Measurements from ENCODE around the gene CPLX1.

The CPLX1 gene

DNA sequence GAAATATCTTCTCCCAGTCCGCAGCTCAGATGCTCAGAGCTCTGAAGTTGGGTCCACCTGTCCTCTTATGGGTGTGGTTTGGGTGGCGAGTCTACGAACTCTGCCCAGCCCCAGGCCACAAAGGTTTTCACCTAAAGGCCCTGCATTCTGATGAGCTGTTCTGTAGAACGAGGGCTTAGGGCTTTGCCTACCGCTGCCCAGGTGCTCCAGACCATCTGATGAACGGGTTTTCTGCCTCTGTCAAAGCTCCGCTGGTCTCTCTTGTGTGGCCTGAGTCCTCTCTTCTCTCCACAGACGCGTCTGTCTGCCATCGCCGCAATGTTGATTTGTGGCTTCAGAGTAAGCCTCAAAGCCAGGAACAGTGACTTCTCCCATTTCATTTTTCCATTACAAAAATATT lies 28.4 kb upstream of the CPLX1 start:
- DNase-seq: no peak

DNA sequence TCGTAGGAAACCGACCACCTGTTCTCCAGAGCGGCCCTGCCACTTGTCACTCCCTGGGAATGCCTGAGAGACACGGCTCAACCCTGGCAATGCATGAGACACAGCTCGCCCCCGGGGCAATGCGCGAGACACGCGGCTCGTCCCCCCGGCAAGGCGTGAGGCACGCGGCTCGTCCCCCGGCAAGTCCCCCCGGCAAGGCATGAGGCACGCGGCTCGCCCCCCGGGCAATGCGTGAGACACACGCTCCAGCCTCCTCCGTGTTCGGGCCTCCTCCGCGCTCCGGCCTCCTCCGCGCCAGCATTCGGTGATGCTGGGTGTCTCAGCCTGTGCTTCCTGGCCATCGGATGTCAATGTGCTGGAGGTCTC lies 27.5 kb upstream of the CPLX1 start:
- no peak for DNase-seq

DNA sequence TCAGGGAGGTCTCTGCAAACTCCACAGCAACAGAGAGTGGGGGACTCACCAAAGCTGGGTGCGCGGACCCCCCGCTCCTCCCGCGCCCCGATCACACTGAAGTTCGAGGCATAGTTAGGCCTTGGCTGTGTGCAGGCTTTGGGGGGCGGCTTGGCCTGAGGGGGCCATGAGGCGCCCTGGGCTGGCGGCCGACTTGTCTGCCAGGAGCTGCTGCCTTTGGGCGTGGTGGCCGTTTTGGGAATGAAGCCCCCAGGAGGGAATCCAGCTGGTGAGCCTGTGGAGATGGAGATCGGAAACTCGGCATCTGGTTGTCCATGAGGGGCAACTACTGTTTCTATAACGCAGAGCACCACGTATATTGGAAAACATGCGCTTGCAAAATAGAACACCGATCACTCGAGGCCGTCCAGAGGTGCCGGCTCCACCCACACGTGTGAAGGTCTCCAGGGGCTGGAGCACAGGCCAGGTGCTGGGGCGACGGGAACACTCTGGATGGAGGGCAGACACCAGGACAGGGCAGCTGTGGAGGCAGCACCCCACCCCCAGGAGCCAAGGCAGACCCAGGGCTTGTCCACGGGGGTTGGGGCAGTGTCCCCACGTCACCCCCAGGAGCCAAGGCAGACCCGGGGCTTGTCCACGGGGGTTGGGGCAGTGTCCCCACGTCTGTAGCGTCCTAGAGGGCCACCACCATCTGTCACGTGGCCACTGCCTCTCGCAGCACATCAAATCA lies 25.9 kb upstream of the CPLX1 start:
- DNase-seq: no peak

DNA sequence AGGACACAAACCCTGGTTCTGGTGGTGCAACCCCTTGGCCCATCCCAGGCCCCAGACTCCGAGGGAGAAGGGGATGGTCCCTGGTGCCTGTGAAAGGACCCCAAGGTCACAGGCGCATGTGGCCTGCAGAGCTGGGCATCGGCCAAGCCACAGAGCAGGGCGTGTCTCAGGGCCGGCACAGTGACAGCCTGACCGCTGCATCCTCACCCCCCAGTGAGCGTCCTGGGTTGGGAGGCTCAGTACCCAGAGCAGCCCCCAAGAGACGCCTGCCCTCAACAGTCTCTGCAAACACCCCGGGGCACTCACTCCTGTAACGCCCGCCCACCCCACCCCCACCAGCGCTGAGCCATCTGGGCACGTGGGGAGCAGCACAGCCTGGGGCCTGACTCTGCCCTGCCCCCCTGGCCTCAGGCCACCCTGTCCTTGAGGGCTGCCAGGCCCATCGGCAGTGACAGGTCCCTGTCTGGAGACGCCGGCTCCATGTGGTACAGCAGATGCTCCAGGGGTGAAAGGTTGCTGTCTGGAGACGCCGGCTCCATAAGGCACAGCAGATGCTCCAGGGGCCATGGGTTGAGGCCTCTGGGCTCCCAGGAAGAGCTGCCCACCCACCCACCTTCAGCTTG lies 24.5 kb upstream of the CPLX1 start:
- no peak for DNase-seq

DNA sequence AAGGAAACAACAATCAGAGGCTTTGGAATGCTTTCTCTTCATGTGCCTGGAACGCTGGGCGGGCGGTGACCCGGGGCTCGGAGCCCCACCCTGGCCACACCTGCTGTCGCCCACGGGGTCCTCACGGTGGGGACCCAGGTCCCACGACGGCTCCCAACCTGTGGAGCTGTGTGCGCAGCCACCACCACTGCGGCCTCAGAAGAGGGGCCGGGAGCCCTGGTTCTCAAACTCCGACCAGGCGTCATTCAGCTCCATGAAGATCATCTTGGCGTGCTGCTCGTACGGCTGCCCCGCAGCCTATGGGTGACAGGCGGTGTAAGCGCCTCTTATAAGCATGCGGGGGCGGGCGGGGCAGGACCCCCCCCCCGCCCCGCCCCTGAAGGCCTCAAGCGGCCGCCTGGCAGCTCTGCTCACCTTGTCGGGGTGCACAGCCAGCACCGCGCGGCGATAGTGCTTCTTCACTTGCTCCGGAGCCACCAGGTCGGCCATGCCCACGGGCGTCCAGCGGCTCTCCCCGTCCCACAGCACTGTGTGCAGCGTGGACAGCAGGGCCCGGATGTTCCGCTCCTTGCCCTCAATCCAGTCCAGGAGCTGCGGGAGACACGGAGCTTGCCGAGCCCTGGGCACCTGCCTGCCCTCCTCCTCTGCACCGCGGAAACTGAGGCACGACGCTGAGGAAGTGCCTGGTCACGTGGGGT lies 23.7 kb upstream of the CPLX1 start:
- no peak for DNase-seq

DNA sequence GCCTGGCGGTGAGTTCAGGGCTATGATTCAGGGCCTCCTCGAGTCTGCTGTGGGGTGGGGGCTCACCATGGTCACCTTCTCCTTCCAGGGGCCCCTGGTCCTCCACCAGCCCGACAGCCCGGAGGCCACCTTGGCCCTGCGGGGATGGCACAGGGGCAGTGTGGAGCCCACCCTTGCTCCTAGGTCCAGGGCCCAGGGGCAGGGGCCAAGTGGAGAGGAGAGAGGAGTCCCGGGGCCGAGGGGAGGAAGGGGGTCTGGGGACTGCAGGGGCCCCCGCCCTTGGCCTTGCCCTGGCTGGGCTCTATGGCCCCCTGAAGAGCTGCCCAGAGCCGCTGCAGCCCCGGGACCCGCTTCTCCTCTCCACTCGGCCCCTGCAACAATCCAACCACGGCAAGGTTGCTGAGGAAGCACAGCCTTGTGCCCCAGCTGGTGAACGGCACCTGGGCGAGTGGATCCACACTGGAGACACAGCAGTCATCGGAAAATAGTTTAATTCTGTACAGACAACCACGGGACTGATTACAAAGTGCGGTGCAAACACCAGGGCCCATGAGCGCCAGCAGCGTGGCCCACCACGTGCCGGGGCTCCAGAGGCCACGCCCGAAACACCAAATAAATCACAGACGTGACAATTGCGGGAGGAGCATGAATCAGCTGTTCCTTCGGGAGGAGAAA lies 23.0 kb upstream of the CPLX1 start:
- DNase-seq: no peak

DNA sequence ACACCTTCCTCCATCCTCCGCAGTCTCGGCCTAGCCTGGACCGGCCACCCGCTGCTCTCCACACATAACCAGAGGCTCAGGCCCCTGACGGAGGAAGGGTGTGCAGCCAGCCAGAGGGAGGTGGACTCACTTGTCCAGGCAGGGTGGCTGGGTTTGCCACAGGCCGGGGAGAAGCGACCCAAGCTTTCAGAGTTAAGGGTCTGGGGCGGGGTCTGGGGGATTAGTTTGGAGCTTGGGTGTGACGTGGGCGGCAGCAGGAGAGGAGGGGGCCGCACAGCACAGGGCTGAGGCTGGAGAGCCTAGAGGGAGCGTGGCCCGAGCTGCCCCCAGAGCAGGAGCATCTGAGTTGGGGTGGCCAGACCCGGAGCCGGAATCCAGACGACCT lies 22.4 kb upstream of the CPLX1 start:
- no peak for DNase-seq

DNA sequence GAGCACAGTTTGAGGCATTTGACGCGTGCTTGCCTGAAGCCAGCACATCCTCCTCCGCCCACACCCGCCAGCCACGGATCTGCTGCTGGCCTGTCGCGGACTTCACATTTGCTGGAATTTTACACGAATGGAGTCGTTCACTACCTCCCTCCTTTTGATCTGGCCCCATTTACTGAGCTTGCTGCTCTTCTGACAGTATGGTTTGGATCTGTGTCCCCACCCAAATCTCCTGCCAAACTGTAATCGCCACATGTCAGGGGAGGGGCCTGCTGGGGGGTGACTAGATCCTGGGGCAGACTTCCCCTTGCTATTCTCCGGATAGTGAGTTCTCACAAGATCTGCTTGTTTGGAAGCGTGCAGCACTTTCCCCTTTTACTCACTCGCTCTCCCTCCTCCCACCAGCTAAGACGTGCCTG lies 19.9 kb upstream of the CPLX1 start:
- DNase-seq: no peak

DNA sequence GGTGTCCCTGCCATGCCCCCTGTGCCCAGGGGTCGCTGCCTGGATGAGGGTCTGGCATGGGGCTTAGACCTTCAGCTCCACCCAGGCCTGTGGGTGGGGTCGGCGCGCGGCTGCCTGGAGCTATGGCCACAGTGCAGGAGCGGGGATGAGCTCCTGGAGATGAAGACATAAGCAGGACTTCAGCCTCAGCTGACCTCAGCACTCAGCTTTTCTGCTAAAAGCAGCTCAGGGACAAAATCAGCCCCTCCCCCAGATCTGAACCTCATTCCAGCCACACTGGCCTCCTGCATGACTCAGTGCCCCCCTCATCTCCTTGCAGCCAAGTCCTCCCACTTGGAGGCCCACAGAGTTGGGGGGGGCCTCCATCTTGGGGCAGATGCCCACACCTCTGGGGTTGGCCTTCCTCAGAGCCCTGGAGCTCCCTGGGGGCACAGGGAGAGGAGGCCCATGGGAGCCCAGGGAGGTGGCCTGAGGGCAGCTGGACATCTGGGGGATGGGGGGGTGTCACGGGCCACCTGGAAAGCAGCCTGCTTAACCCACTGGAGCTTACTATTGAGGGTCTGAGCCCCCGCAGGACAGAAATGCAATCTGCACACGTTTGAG lies 19.4 kb upstream of the CPLX1 start:
- no peak for DNase-seq

DNA sequence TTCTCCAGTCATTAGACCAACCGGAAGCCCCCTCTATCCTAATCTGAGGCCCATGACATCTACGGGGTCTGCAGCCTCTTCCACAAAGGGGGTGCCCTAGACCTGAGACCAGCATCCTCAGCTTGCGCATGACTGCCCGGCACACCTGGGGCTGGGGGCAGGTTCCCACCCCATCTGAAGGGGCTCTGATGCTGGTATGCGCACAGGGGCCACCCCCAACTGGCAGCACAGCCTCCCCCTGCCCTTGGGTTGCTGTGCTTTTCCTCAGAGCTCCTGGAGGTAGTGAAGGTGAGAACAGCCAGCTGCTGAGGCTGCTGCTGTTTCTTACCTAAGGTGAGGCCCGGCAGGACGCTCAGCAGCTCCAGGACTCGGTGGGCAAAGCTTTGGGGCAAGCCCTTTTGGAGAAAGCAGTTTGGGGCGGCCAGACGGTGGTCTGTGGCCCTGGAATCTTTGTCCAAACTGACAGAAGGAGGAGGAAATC lies 18.9 kb upstream of the CPLX1 start:
- no peak for DNase-seq

DNA sequence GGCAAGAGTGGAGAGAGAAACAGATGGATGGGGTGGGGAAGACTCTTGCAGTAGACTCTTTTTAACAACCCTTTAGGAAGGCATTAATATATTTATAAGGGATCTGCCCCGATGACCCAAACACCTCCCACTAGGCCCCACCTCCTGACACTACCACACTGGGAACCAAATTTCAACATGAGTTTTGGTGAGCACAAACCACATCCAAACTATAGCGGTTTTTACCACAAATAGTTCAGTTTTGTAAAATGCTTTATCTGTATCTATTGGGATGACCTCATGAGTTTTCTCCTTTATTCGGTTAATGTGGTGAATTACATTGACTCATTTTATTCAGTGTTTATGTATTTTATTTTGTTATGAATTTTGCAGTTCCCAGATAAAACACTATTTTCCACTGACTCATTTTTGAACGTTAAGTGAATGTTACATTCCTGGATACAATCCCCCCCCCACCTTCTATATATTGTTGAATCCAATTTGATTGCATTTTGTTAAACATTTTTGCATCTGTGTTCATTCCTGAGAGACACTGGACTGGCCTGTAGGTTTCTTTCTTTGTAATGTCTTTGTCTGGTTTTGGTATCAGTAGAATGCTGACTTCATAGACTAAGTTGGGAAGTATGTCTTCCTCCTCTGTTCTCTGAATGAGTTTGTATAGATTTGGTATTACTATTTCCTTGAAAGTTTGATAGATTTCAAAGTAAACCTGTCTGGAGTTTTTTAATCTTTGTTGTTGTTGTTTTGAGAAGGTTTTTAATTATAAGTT lies 13.9 kb upstream of the CPLX1 start:
- no peak for DNase-seq

DNA sequence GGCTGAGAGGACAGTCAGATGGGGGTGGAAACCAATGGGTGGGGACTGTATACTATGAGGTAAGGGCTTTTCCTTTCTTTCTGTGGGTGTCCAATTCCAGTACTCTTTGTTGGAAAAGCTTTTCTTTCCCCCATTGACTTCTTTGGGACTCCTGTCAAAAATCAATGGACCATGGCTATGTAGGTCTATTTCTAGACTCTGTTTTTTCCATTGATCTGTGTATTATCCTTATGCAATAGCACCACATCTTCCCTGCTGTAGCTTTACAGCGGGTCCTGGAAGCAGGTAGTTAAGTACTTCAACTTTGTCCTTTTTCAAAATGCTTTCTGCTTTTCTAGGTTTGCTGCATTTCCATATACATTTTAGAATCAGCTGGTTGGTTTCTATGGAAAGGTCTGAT lies 11.8 kb upstream of the CPLX1 start:
- DNase-seq: no peak

DNA sequence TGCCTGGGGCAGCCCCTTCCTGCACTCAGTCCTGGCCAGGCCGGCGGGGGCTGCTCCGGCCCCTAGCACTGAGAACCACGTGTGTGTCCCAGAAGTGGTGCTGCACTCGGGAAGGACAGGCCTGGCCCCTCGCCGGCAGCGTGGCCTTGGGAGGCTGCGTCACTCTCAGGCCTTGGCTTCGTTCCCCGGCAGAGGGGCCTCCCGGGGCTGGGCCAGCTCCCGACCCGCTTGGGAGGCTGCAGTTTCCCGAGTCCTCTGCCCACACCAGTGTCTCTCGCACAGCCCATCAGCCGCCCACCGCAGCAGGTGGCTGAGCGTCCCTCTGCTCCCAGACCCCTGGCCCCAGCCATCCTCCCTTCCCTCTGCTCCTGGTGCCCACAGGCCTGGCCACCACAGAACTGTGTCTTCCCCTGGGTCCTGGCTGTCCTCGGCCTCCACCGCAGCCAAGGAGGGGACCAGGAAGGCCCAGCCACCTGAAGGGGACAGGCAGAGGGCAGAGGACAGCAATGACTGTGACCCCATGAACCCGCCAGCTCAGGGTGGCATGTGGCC lies 10.9 kb upstream of the CPLX1 start:
- DNase-seq: no peak

DNA sequence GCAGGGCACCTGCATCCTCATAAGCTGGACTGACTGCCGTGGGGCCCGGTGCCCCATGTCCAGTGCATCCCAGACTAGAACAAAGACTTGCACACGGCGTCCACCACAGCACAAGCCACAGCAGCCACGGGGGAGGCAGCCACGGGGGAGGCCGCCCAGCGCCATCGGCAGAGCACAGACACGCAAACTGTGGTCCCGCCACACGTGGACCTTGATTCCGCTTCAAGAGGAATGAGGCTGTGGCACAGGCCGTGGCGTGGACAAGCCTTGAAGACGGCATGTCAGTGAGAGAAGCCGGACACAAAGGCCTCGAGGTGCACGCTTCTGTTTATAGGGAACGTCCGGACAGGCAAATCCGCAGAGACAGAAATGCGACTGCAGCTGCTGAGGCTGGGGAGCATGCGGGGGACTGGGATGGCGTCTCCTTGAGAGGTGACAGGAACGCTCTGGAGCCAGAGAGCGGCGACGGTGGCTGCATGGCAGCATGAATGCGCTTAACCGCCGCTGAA lies 10.1 kb upstream of the CPLX1 start:
- DNase-seq: no peak

DNA sequence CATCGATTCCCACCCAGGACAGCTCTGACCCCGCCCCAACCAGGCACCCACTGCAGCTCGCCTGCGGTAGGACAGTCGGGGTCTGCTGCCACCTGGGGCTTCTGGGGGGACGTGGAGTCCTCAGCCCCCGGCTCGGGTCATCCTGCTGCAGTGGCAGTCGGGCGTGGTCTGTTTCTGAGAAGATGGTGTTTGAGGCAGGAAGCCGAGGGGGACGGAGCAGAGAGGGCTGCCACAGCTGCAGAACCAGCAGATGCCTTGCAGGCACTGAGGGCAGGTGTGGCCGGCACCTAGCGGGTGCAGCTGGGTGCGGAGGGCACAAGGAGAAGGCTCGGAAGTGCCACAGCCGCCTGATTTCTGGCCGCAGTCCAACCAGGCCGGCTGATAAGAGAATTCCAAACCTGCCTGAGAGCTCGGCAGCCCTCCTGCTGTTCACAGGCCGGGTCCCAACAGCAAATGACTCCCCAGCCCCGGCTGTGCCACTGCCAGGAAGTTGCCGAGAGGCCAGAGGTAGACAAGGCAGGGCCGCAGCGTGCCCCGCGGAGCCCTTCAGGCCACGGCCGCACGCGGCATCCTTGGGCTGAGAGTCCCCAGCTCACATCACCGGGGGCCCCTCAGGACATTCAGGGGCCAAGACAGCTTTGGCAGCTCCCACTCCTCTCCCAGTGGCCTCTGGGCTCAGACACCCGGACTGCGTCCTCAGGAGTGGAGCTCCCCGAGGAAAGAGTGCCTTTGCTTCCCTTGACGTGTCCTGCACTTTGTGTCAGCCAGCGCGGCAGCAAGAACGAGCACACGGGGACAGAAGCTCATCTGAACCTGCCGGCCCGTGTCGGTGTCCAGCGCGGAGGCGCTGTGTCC lies 9.4 kb upstream of the CPLX1 start:
- DNase-seq: peak; percentile 35

DNA sequence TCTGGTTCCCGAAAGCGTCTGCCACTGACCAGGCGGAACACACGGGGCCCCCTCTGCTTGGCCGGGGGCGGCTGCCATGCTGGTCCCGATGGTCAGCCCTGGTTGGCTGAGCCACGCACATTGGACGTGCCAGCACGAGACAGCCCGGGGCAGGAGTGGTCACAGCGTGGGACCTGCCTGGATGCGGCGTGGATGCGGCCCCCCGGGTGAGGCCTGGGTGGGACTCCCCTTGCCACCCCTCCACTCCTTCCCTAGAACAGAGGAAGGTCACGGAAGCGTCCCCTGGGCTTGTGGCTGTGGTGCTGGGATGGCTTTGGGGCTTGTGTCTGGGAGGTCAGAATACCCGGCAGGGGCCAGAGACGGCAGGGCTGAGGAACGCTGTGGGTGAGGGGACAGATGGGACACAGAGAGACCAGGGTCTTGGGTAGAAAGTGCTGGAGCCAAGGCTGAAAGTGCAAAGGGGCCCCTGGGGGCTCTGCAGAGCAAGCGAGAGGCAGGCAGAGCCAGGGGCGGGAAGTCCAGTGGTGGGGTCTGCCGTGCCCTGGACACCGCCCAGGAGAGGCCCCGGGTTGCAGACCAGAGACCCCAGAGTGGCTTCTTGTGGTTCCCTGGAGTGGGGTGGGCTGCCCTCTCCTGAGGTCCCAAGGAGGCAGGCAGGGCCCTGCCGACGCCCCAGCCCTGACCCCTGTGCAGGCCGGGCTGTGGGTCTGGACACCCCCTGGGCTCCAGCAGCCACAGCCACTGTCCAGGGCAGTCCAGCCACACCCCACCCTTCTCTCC lies 8.6 kb upstream of the CPLX1 start:
- DNase-seq: no peak

DNA sequence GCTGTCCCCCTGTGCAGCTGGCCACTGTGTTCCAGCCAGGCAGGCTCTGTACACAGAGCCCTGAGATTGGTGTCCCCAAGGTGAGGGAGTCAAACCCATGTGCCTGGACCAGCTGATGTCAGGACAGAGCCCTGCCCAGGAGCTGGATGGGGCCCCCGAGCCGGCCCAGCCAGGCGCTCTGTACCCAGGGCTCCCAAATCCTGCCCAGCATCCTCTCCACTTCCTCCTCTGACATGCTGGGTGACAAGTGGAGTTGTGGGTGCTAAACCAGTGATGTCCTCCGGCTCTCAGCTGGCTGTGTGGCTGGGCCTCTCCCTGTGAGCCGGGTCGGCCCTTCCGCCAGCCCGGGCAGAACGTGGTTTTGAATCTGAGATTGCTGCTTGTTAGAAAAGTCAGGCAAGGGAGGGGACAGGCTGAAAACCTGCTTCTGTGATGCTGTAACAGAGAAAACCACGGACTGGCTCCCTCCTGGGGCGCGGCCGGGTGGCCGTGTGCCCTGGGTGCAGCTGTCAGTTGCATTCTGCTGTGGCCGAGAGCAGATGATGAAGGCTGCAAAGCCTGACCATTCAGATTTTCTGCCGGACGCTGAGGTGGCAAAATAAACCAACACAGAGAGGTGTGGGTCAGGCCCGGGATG lies 7.9 kb upstream of the CPLX1 start:
- DNase-seq: no peak

DNA sequence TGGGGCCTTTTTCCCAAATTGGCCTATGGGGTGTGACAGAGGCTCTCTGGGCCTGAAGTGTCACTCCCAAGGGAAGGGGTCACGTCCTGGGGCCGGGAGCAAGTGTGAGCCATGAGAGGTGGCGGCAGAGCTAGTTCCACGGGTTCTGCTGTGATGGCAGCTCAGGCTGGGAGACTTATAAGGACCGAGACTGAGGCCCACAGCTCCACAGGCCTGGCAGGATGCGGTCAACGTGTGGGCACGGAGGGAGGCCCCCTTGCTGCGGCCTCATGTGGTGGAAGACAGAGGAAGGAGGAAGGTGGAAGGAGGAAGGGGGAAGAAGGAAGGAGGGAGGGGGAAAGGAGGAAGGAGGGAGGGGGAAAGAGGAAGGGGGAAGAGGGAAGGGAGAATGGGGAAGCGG lies 7.2 kb upstream of the CPLX1 start:
- no peak for DNase-seq

DNA sequence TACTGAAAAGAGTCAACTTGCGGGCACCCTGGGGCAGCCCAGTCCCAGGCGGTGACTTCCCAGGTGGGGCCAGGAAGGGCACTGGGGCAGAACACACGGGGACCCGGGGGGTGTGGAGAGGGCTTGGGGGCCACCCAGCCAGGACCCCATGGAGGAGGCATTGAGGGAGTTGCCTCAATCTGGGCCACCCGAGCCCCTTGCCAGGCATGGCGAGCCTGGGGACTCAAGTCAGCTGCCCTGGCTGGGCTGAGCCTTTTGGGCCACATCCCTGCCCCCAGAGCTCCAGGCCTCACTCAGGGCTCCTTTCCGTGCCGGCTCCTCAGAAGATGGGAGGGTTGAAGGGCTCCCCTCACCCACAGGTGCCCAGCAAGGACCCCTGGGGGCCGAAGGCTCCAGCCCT lies 6.6 kb upstream of the CPLX1 start:
- no peak for DNase-seq

DNA sequence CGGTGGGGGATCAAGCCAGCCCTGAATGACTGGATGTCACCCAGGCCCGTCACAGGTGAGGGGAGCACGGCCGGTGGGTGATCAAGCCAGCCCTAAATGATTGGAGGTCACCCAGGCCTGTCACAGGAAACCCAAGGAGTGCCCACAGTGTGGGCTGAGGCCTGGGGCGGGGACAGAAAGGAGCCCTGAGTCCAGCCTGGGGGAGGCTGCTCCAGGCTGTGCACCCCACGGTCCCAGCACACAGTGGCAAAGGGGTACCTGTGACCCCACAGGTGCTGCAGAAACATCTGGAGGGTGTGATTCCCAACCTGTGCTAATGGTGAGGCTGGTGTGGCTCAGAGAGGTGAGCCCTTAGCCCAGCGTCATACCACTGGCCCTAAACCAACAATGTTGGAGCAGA lies 6.2 kb upstream of the CPLX1 start:
- no peak for DNase-seq
